Esophagus muscularis mucosa (tissue), 4 donors: ENCODE data around the gene ANTXR1. TPM values are rescaled to one million over a fixed set of nuclear protein-coding genes. Genes with fewer than 3 reads are reported as not detected.

ENCODE experiments used
- DNase-seq: peaks from one replicate; pipeline ENCODE4 v3.0.0-alpha.2; 2017; ENCODE audit errors: extremely low spot score
- H3K27ac ChIP-seq, 4 donors: fragments of 200-600 bp; sonication (generic); replicated peaks in 1 of 4; 1 replicate in 3 of 4; 2 replicates in 1 of 4; pipeline ENCODE4 v1.5.1; 2016 to 2019; ENCODE audit warnings: mild to moderate bottlenecking in 1 of 4
- H3K27me3 ChIP-seq, 4 donors: fragments of 200-600 bp; sonication (generic); one replicate each; pipeline versions ENCODE4 v1.5.1 to v1.6.0; 2016 to 2019
- H3K36me3 ChIP-seq, 4 donors: fragments of 200-600 bp; sonication (generic); one replicate each; pipeline ENCODE4 v1.5.1; 2016 to 2019
- H3K4me1 ChIP-seq, 4 donors: fragments of 200-600 bp; sonication (generic); one replicate each; pipeline ENCODE4 v1.5.1; 2016 to 2019
- H3K4me3 ChIP-seq, 4 donors: fragments of 200-600 bp; sonication (generic); 1 replicate in 2 of 4; 2 replicates in 2 of 4; pipeline ENCODE4 v1.5.1; 2016 to 2019; ENCODE audit warnings: mild to moderate bottlenecking in 4 of 4, moderate library complexity in 1 of 4
- H3K9me3 ChIP-seq, 4 donors: fragments of 200-600 bp; sonication (generic); 1 replicate in 3 of 4; 2 replicates in 1 of 4; pipeline ENCODE4 v1.5.1; 2016 to 2019
- CTCF ChIP-seq, 3 experiments: fragments of 200-600 bp in 2 of 3; fragments of 450-650 bp in 1 of 3; sonication (generic) in 2 of 3; IDR thresholded peaks; one replicate each; pipeline ENCODE4 v1.5.1; 2017 to 2019; ENCODE audit warnings: antibody characterized with exemption in 3 of 3, mild to moderate bottlenecking in 2 of 3, moderate library complexity in 1 of 3
- EP300 ChIP-seq: sonication (generic); formaldehyde crosslinking; IDR thresholded peaks from one replicate; pipeline ENCODE4 v1.6.1; 2017; ENCODE audit warnings: antibody characterized with exemption
- POLR2A ChIP-seq: fragments of 450-650 bp; IDR thresholded peaks from one replicate; pipeline ENCODE4 v1.6.1; 2017; ENCODE audit warnings: antibody characterized with exemption, moderate library complexity, mild to moderate bottlenecking, low read depth
- POLR2AphosphoS5 ChIP-seq, 2 donors: sonication (generic); formaldehyde crosslinking; IDR thresholded peaks; one replicate each; pipeline ENCODE4 v1.6.1; 2017; ENCODE audit warnings: antibody characterized with exemption in 2 of 2
- WGBS: methylation state at CpG from one replicate; pipeline ENCODE4 v1.1.5; 2018; 5-methylcytosine and 5-hydroxymethylcytosine counted together
- intact Hi-C: fragments of 100-400 bp; cut with DNase I; formaldehyde crosslinking; loops from one replicate; pipeline ENCODE4 v1.15.1; 2023
- total RNA-seq, 4 donors: library from RNA; depleted of rRNA; stranded (reverse); fragments of >200 nt; gene quantifications; one replicate each; pipeline versions ENCODE4 v1.1.0 to v1.2.1, GENCODE V29; 2016

The ANTXR1 gene
- total RNA-seq, 4 donors from 2014 or later = 74.6 to 115 (median 92.1) TPM

GRCh38 chr2:68992341-68992740 lies 20.6 kb upstream of the ANTXR1 start:
- Histone ChIP-seq H3K27me3 (no peaks in the 10 kb centered on the region), H3K4me1 (no peaks in the 10 kb centered on the region), H3K36me3 (no peaks in the 10 kb centered on the region), H3K27ac (no peak overlapping the region), H3K4me3 (no peak overlapping the region), H3K9me3 (no peaks in the 10 kb centered on the region)
- TF ChIP-seq CTCF (IDR thresholded peaks at IDR 0.05) (no peak), EP300 (no peak), POLR2A (no peak)
- DNase-seq = no peak
- 90% methylated on average over 5 of the region's 5 CpGs for WGBS
- intact Hi-C loops = no loop called here

- H3K36me3 ChIP-seq = no peaks in the 10 kb centered on the region
- intact Hi-C loops = no loop called here
- H3K4me1 ChIP-seq = no peaks in the 10 kb centered on the region
- TF ChIP-seq POLR2A = no peak
- TF ChIP-seq POLR2AphosphoS5 (IDR thresholded peaks at IDR 0.05) = no peak
- no peak for TF ChIP-seq EP300
- TF ChIP-seq CTCF (IDR thresholded peaks at IDR 0.05) = no peak
- no peak overlapping the region for H3K27ac ChIP-seq
- WGBS = 86% methylated on average over 3 of the region's 3 CpGs
- H3K27me3 ChIP-seq = no peaks in the 10 kb centered on the region
- H3K4me3 ChIP-seq = no peak overlapping the region
- no peaks in the 10 kb centered on the region for H3K9me3 ChIP-seq
- no peak for DNase-seq
These were observed 20.0 kb upstream of the ANTXR1 start for GRCh38 chr2:68992933-68993332.

- no peaks in the 10 kb centered on the region for H3K9me3 ChIP-seq
- H3K4me3 ChIP-seq = no peak overlapping the region
- intact Hi-C loops = no loop called here
- H3K27ac ChIP-seq = no peak overlapping the region
- no peaks in the 10 kb centered on the region for H3K36me3 ChIP-seq
- DNase-seq = no peak
- WGBS = 90% methylated on average over 7 of the region's 7 CpGs
- TF ChIP-seq POLR2A (no peak), CTCF (IDR thresholded peaks at IDR 0.05) (no peak), EP300 (no peak), POLR2AphosphoS5 (IDR thresholded peaks at IDR 0.05) (no peak)
- H3K27me3 ChIP-seq = no peaks in the 10 kb centered on the region
- H3K4me1 ChIP-seq = no peaks in the 10 kb centered on the region
These were observed 19.3 kb upstream of the ANTXR1 start for GRCh38 chr2:68993660-68994059.

GRCh38 chr2:68994864-68995263 lies 18.1 kb upstream of the ANTXR1 start:
- WGBS = 89% methylated on average over 3 of the region's 4 CpGs
- Histone ChIP-seq H3K9me3 (no peaks in the 10 kb centered on the region), H3K27me3 (no peaks in the 10 kb centered on the region), H3K36me3 (no peaks in the 10 kb centered on the region), H3K4me3 (no peak overlapping the region), H3K4me1 (no peaks in the 10 kb centered on the region), H3K27ac (no peak overlapping the region)
- intact Hi-C loops = no loop called here
- TF ChIP-seq CTCF (IDR thresholded peaks at IDR 0.05) = no peak
- TF ChIP-seq EP300 = no peak
- no peak for TF ChIP-seq POLR2A
- no peak for DNase-seq

- intact Hi-C loops = no loop called here
- 20% methylated on average over 3 of the region's 3 CpGs for WGBS
These were observed 17.1 kb upstream of the ANTXR1 start for GRCh38 chr2:68995916-68996315.

More at GRCh38 chr2:68995916-68996315, 17.1 kb upstream of the ANTXR1 start:
- DNase-seq = no peak
- no peaks in the 10 kb centered on the region for H3K36me3 ChIP-seq
- TF ChIP-seq POLR2AphosphoS5 (IDR thresholded peaks at IDR 0.05) = no peak
- no peak for TF ChIP-seq CTCF (IDR thresholded peaks at IDR 0.05)
- TF ChIP-seq EP300 = no peak
- TF ChIP-seq POLR2A = no peak
- no peaks in the 10 kb centered on the region for H3K27me3 ChIP-seq
- H3K9me3 ChIP-seq = no peaks in the 10 kb centered on the region
- no peaks in the 10 kb centered on the region for H3K4me1 ChIP-seq
- no peak overlapping the region for H3K4me3 ChIP-seq
- no peak overlapping the region for H3K27ac ChIP-seq
